ENCODE data around the gene FBXO9. TPM values are rescaled to one million over a fixed set of nuclear protein-coding genes. Genes with fewer than 3 reads are reported as not detected.

The FBXO9 gene
- total and polyA plus RNA-seq, 2 of the 8 experiments (the other 6 are each of a cell fraction or from before 2014, with no cell fraction given): 41.3 to 50.9 TPM

DNA sequence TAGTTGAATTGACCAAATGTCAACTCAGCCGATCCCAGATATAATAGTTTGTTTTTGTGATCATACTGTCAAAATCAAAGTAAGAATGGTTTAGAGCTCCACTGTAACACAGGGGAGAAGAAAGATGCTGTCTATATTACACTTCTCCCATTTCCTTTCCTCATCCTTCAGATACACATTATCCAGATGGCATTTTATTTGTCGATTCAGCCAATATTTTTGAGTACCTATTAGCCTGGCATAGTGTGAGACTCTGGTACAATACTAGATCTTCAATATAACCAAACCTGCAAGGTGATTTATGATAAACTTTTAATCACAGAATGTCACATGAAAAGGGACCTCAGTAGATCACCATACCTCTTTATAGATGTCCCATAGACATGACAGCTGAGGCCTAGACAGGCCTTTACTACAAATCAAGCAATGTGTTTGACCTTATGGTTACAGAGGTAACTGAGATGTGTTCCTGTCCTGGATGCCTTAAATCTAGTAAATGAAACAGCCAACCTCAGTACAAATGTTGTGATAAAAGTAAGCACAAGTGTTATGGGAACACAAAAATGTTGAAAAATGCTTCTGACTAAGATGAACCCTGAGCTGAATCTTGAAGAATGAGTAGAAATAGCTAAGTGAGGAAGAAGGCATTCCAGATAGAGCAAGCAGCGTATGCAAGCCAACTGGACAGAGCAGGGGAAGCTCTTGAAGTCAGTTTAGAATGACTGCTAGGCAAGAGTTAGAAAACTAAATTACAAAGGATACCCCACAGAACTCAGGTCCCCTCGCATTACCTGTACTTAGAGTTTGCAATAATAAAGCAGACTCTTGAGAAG is 1.9 kb downstream of the FBXO9 start:
- 90% methylated on average over 4 of the region's 4 CpGs; no CpG with 5 or more reads in 1 of the 2 experiments for WGBS, 2 experiments (ENCODE audit: extremely low coverage in 1 of 2, insufficient coverage in 1 of 2, insufficient read length in 1 of 2, insufficient replicate concordance in 2 of 2, low coverage in 1 of 2, low lambda C conversion rate in 2 of 2, missing lambda C conversion rate in 1 of 2)
- ChIA-PET CTCF (ENCODE audit: partially characterized antibody) (interaction anchor here (0.5 to 2.0 kb wide), 7 partner anchors 12 to 978 kb away, joined by 3 to 6 read pairs (median 3); partner anchors contain the start of gene GSTA4), POLR2A (ENCODE audit: partially characterized antibody) (interaction anchor here (1.4 to 1.5 kb wide), 3 partner anchors 19 to 91 kb away, joined by 3 to 7 read pairs (median 3); partner anchors contain the start of gene GSTA4)
- no peak overlapping the region; a peak in 1 of 4 replicates for H3K4me2 ChIP-seq (ENCODE audit: insufficient read depth in 1 of 2, low read depth in 2 of 2, low read length in 2 of 2)
- H3K79me1 ChIP-seq (ENCODE audit: low read depth, low read length): no peaks in the 10 kb centered on the region
- no peaks in the 10 kb centered on the region; a peak in 1 of 8 replicates for H3K36me3 ChIP-seq (ENCODE audit: control insufficient read depth in 2 of 4, insufficient read depth in 4 of 4, low read length in 3 of 4)
- H3K18ac ChIP-seq (ENCODE audit: extremely low read depth, low read length): no peak overlapping the region
- no peak for DNase-seq (ENCODE audit: low read depth in 1 of 2, low spot score in 2 of 2)
- H2BK20ac ChIP-seq (ENCODE audit: low read length): no peak overlapping the region
- H3K4me1 ChIP-seq (replicated peaks in 1 of 4; ENCODE audit: control insufficient read depth in 3 of 4, insufficient read depth in 4 of 4, low read length in 3 of 4): peaks cover 0 to 3% (median 0%) of the 10 kb centered on the region in 4 experiments; a peak in 1 of 7 replicates
- no peak overlapping the region for H2BK5ac ChIP-seq (ENCODE audit: low read depth, low read length)
- H3K27ac ChIP-seq (ENCODE audit: low read depth, low read length): no peak overlapping the region
- no peak overlapping the region for H4K91ac ChIP-seq (replicated peaks; ENCODE audit: insufficient read length, low read length)
- H3K23me2 ChIP-seq (ENCODE audit: low read depth, low read length): peaks cover 4% of the 10 kb centered on the region; the same call in 1 of the 2 replicates
- H3K9ac ChIP-seq (replicated peaks in 1 of 4; ENCODE audit: extremely low read depth in 1 of 4, low read depth in 3 of 4, low read length in 3 of 4): no peak overlapping the region
- no peak overlapping the region for H3K4me3 ChIP-seq (ENCODE audit: extremely low read depth in 1 of 4, insufficient read depth in 2 of 4, low read depth in 3 of 4, low read length in 4 of 4)
- no peak overlapping the region for H2AFZ ChIP-seq (ENCODE audit: low read length)
- H3K4ac ChIP-seq (replicated peaks; ENCODE audit: insufficient read length, low read depth, low read length): no peak overlapping the region
- no peak overlapping the region for H2BK12ac ChIP-seq (ENCODE audit: low read depth, low read length)
- no peak for FAIRE-seq
- no peaks in the 10 kb centered on the region for H3K27me3 ChIP-seq (replicated peaks in 1 of 4; ENCODE audit: control insufficient read depth in 3 of 4, extremely low read depth in 1 of 4, insufficient read depth in 3 of 4, low read length in 3 of 4)
- H2BK120ac ChIP-seq (replicated peaks; ENCODE audit: low read depth, low read length): no peak overlapping the region
- H4K8ac ChIP-seq (ENCODE audit: extremely low read depth, insufficient read depth, low read length): no peak overlapping the region
- H3K14ac ChIP-seq (ENCODE audit: insufficient read length): no peak overlapping the region
- H3K9me3 ChIP-seq (ENCODE audit: insufficient read depth in 2 of 2, low read depth in 1 of 2, low read length in 1 of 2): no peaks in the 10 kb centered on the region
- no peak overlapping the region for H2AK5ac ChIP-seq (ENCODE audit: low read depth, low read length)
- H3K23ac ChIP-seq (ENCODE audit: insufficient read length): no peak overlapping the region
- no peak overlapping the region for H4K5ac ChIP-seq (ENCODE audit: insufficient read length, low read depth, low read length)
- no peak overlapping the region for H2BK15ac ChIP-seq (ENCODE audit: low read length)
- peaks cover 2 to 3% of the 10 kb centered on the region in 2 experiments for H4K20me1 ChIP-seq (replicated peaks in 1 of 2; ENCODE audit: control insufficient read depth in 1 of 2, insufficient read depth in 2 of 2, low read length in 2 of 2)
- no peak overlapping the region for H3K56ac ChIP-seq (replicated peaks; ENCODE audit: insufficient read length, low read depth, low read length)
- TF ChIP-seq PHF8 (conservative IDR thresholded peaks at IDR 0.05; ENCODE audit: low read depth, low read length): no peak
- TF ChIP-seq RFX5 (IDR thresholded peaks at IDR 0.05; ENCODE audit: borderline replicate concordance, low read depth, low read length): no peak
- TF ChIP-seq NRF1 (IDR thresholded peaks at IDR 0.05; ENCODE audit: low read depth, low read length): no peak
- no peak for TF ChIP-seq HDAC2 (IDR thresholded peaks at IDR 0.05; ENCODE audit: borderline replicate concordance in 1 of 2, low read depth in 2 of 2, low read length in 2 of 2)
- no peak for TF ChIP-seq CTBP2 (IDR thresholded peaks at IDR 0.05; ENCODE audit: borderline replicate concordance, insufficient read depth, insufficient read length, low read length)
- no peak for TF ChIP-seq EZH2 (IDR thresholded peaks at IDR 0.05; ENCODE audit: low read depth, low read length, severe bottlenecking)
- H3K79me2 ChIP-seq (ENCODE audit: control insufficient read depth in 1 of 2, insufficient read depth in 2 of 2, low read length in 2 of 2): no peaks in the 10 kb centered on the region
